NT2/D1 (cell line): ENCODE data around the gene DNAJC17.

ENCODE experiments used
- DNase-seq: peaks from one replicate; pipeline ENCODE4 v3.0.0-alpha.2; 2011; ENCODE audit warnings: low read depth, low spot score
- H3K27me3 ChIP-seq: 2 replicates; pipeline ENCODE4 v1.6.0; 2011; ENCODE audit warnings: mild to moderate bottlenecking; ENCODE audit not compliant: insufficient read length, insufficient read depth
- H3K36me3 ChIP-seq: 2 replicates; pipeline ENCODE4 v1.6.1; 2011; ENCODE audit warnings: mild to moderate bottlenecking, low read length, mixed read lengths; ENCODE audit not compliant: insufficient read depth, insufficient read length
- H3K4me1 ChIP-seq: 2 replicates; pipeline ENCODE4 v1.5.1; 2011; ENCODE audit not compliant: insufficient read depth, insufficient read length
- H3K4me3 ChIP-seq: 2 replicates; pipeline ENCODE4 v1.5.1; 2011; ENCODE audit warnings: low read depth; ENCODE audit not compliant: insufficient read length
- H3K9ac ChIP-seq: 2 replicates; pipeline ENCODE4 v1.6.0; 2011; ENCODE audit warnings: low read depth; ENCODE audit not compliant: insufficient read length
- H3K9me3 ChIP-seq: 2 replicates; pipeline ENCODE4 v1.5.1; 2011; ENCODE audit warnings: mild to moderate bottlenecking, low read length; ENCODE audit not compliant: insufficient read depth
- SUZ12 ChIP-seq: IDR thresholded peaks from 2 replicates; pipeline ENCODE4 v1.6.1; 2011; ENCODE audit not compliant: insufficient read length, insufficient read depth; ENCODE audit errors: extremely low read depth
- YY1 ChIP-seq: IDR thresholded peaks from 2 replicates; pipeline ENCODE4 v1.6.1; 2011; ENCODE audit not compliant: insufficient read length, insufficient read depth
- ZNF274 ChIP-seq: IDR thresholded peaks from 2 replicates; pipeline ENCODE4 v1.6.1; 2011; ENCODE audit warnings: mild to moderate bottlenecking, low read depth, low read length

DNAJC17 gene

GRCh38 chr15:40812721-40813425 lies 5.6 kb upstream of the DNAJC17 start:
- H3K9ac ChIP-seq = no peak overlapping the region
- no peaks in the 10 kb centered on the region for H3K9me3 ChIP-seq
- no peaks in the 10 kb centered on the region for H3K27me3 ChIP-seq
- peaks cover 6% of the 10 kb centered on the region for H3K4me1 ChIP-seq
- no peak for TF ChIP-seq YY1
- TF ChIP-seq ZNF274 = no peak
- no peak for TF ChIP-seq SUZ12
- H3K4me3 ChIP-seq = no peak overlapping the region
- DNase-seq = no peak
- H3K36me3 ChIP-seq = peaks cover 49% of the 10 kb centered on the region

GRCh38 chr15:40808861-40809450 lies 1.7 kb upstream of the DNAJC17 start:
- Histone ChIP-seq H3K36me3 (peaks cover 39% of the 10 kb centered on the region), H3K9ac (no peak overlapping the region), H3K4me1 (peaks cover 3% of the 10 kb centered on the region), H3K9me3 (no peaks in the 10 kb centered on the region), H3K4me3 (no peak overlapping the region), H3K27me3 (no peaks in the 10 kb centered on the region)
- DNase-seq = no peak
- TF ChIP-seq YY1 (no peak), SUZ12 (no peak), ZNF274 (no peak)

- Histone ChIP-seq H3K4me1 (peaks cover 3% of the 10 kb centered on the region), H3K9me3 (no peaks in the 10 kb centered on the region), H3K4me3 (peak overlapping the region; percentile 100), H3K36me3 (peaks cover 38% of the 10 kb centered on the region), H3K9ac (peak overlapping the region; percentile 85), H3K27me3 (no peaks in the 10 kb centered on the region)
- no peak for DNase-seq
- no peak for TF ChIP-seq ZNF274
- no peak for TF ChIP-seq SUZ12
- no peak for TF ChIP-seq YY1
Observed at GRCh38 chr15:40807888-40808461, 702 bp upstream of the DNAJC17 start.

- no peaks in the 10 kb centered on the region for H3K27me3 ChIP-seq
- peak overlapping the region; percentile 99 for H3K9ac ChIP-seq
- DNase-seq = no peak
- H3K9me3 ChIP-seq = no peaks in the 10 kb centered on the region
- TF ChIP-seq YY1 = no peak
- peak overlapping the region; percentile 100 for H3K4me3 ChIP-seq
- H3K36me3 ChIP-seq = peaks cover 35% of the 10 kb centered on the region
- peaks cover 3% of the 10 kb centered on the region for H3K4me1 ChIP-seq
Observed at GRCh38 chr15:40806672-40807027, 623 bp downstream of the DNAJC17 start.

GRCh38 chr15:40803688-40804087 lies 3.6 kb downstream of the DNAJC17 start:
- peaks cover 18% of the 10 kb centered on the region for H3K36me3 ChIP-seq
- H3K9ac ChIP-seq = no peak overlapping the region
- H3K27me3 ChIP-seq = no peaks in the 10 kb centered on the region
- H3K4me3 ChIP-seq = no peak overlapping the region
- no peaks in the 10 kb centered on the region for H3K9me3 ChIP-seq
- H3K4me1 ChIP-seq = peaks cover 3% of the 10 kb centered on the region
- no peak for TF ChIP-seq SUZ12
- TF ChIP-seq YY1 = no peak
- TF ChIP-seq ZNF274 = no peak
- DNase-seq = no peak

GRCh38 chr15:40803076-40803475 lies 4.2 kb downstream of the DNAJC17 start:
- Histone ChIP-seq H3K4me1 (peaks cover under 1% of the 10 kb centered on the region), H3K27me3 (no peaks in the 10 kb centered on the region), H3K9me3 (no peaks in the 10 kb centered on the region), H3K36me3 (peaks cover 18% of the 10 kb centered on the region), H3K9ac (no peak overlapping the region), H3K4me3 (no peak overlapping the region)
- TF ChIP-seq YY1 (no peak), ZNF274 (no peak), SUZ12 (no peak)
- DNase-seq = no peak

- peaks cover 18% of the 10 kb centered on the region for H3K36me3 ChIP-seq
- DNase-seq = no peak
- no peak for TF ChIP-seq ZNF274
- TF ChIP-seq YY1 = no peak
- TF ChIP-seq SUZ12 = no peak
- no peak overlapping the region for H3K4me3 ChIP-seq
- H3K27me3 ChIP-seq = no peaks in the 10 kb centered on the region
- no peak overlapping the region for H3K9ac ChIP-seq
- H3K4me1 ChIP-seq = no peaks in the 10 kb centered on the region
- H3K9me3 ChIP-seq = no peaks in the 10 kb centered on the region
Observed at GRCh38 chr15:40799523-40799922, 7.8 kb downstream of the DNAJC17 start.
